Epithelial cell of prostate (primary cell): ENCODE data around the gene SALL1.

ENCODE experiments used
- DNase-seq: peaks from one replicate; pipeline ENCODE4 v3.0.0-alpha.2; 2011; ENCODE audit warnings: low read depth, low spot score
- H3K27ac ChIP-seq: fragments of 450-650 bp; 2 replicates; pipeline ENCODE4 v1.5.1; 2017; ENCODE audit warnings: mild to moderate bottlenecking

SALL1 gene

GRCh38 chr16:51150888-51151320 is at the start of gene SALL1:
TSS of gene SALL1 (minus strand) at chr16:51151270. CDS start at chr16:51151241, 29 bp downstream.
- H3K27ac ChIP-seq = no peak within 1 kb of the TSS

GRCh38 chr16:51200793-51201192 is 49.7 kb upstream of the SALL1 start:
- DNase-seq = no peak
- H3K27ac ChIP-seq = no peak overlapping the region

More at GRCh38 chr16:51150888-51151320, at the start of gene SALL1:
- no peak for DNase-seq

GRCh38 chr16:51197953-51198748 is 47.1 kb upstream of the SALL1 start:
- H3K27ac ChIP-seq = no peak overlapping the region
- no peak for DNase-seq

DNA sequence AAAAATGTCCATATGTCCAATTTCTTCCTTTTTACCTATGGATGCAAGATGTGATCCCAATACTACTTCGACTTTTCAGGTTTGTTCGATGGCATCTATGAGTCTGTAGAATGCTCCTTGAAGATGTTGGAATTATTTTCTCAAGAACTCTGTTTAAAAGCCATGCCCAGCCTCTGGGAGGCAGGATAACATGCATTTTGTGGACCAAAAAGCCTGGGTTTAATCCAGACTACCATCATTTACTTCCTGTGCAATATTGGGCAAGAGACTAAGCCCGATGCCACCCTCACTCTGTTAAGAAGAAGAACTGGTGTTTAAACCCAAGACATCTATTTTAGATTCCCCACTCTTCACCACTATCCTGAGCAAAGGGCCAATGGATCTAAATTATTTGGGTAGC is 42.8 kb upstream of the SALL1 start:
- H3K27ac ChIP-seq = no peak overlapping the region
- no peak for DNase-seq

DNA sequence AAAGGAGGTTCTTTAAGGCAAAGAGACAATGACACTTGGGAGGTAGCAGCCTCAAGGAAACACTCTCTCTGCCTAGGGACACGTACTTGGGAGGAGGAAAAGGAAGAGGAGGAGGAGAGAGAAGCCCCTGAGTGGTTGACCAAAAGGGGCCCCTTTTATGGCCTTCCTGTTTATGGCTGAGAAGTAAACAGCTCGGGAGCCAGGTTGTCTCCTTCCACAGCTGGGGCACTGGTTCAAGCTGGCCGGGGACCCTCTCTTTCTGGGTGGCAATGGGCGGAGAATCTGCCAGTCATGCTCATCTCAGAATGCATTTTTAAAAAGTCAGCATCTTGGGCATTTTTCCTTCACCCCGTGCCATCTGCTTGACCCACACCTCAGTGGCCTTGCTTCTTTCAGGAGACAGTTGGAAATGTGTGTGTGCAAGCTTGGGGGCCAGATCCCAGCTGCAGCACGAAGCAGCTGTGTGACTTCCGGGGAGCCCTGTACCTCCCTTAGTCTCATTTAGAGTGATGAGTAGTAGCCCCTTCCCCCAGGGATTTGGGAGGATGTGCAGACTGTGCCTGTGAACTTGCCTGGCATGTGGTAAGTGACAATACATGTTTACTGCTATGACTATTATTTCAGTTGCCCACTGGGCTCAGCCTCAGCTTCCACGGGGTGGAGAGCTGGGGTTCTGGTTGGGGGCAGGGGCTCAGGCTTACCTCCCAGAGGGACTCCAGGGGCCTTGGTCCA is 33.8 kb upstream of the SALL1 start:
- H3K27ac ChIP-seq = no peak overlapping the region
- DNase-seq = no peak

DNA sequence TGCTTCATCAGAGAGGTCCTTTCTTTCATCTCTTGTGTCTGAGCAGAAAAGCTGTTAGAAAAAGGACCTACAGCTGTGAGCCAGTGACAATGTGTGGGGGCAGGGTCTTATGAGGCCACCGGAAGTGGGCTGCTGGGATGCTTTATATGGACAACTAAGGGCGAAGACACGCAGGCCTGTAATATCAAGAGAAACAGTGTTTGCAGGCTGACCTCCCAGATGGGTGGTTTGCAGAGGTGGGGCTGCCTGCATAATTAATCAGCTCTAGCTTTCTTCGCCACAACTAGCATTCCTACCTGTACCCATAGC is 30.4 kb upstream of the SALL1 start:
- no peak overlapping the region for H3K27ac ChIP-seq
- DNase-seq = no peak

- no peak overlapping the region for H3K27ac ChIP-seq
- DNase-seq = no peak
Observed at GRCh38 chr16:51180719-51181502, 29.8 kb upstream of the SALL1 start.

GRCh38 chr16:51175081-51175480 is 24.0 kb upstream of the SALL1 start:
- DNase-seq = no peak
- H3K27ac ChIP-seq = no peak overlapping the region

DNA sequence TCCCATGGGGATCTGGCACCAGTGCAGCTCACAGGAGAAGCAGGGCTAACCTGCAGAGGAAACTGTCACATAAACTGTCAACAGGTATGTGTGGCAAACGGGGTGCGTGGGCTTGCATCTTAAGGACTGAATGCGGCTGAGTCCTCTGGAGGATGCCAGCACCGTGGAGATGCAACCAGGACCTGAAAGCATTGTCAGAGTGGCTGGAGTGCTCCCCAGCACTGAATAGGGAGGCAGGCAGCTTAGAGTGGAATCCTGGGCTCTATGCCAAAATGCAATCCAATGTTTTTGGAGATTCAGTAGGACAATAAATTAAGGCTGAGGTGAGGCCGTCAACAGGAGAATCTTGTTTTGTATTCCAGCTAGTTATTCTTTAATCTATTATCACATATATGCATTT is 21.3 kb upstream of the SALL1 start:
- no peak overlapping the region for H3K27ac ChIP-seq

DNA sequence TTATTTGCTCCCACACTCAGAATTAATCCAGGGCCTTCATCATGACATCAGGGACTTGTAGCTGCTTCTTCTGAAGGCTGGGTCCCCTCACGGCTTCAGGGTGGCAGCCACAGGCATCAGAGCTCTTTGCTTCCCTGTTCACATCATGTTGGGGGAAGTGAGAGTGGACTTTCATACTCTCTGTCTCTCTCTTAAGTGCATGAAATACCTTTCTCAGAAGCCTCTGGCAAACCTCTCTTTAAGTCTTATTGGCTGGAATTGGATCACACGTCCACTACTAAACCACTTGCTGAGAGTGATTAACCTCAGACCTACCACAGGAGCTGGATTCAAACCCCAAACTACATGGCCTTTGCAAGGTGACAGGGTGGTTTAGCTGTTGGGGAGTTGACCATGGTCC is 17.7 kb upstream of the SALL1 start:
- no peak for DNase-seq
- H3K27ac ChIP-seq = no peak overlapping the region

More for the DNA sequence above, 21.3 kb upstream of the SALL1 start:
- no peak for DNase-seq

- peak; percentile 5 for DNase-seq
- no peak overlapping the region for H3K27ac ChIP-seq
Observed at GRCh38 chr16:51167170-51167895, 16.3 kb upstream of the SALL1 start.

DNA sequence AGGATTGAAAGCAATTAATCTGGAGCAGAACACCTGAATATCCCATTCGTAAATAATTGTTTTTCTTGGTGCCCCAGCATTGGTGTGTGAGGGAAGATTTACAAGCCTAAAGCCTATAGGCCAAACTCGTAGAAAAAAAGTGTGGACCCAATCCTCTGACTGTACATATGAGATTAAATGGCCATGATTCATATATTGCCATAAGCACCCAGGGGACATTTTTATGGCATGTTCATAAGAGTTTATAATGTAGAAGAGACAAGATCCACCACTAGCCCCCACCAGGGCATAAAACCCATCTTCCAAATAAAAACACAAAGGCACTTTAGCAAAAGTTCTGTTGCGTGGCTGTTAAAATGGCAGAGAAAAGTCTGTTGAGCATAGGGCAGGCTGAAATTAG is 15.5 kb upstream of the SALL1 start:
- H3K27ac ChIP-seq = no peak overlapping the region
- DNase-seq = no peak

GRCh38 chr16:51166091-51166490 is 15.0 kb upstream of the SALL1 start:
- no peak for DNase-seq
- H3K27ac ChIP-seq = no peak overlapping the region

- no peak for DNase-seq
- no peak overlapping the region for H3K27ac ChIP-seq
Observed at GRCh38 chr16:51165043-51165442, 14.0 kb upstream of the SALL1 start.

- no peak for DNase-seq
- H3K27ac ChIP-seq = no peak overlapping the region
Observed at GRCh38 chr16:51164574-51164973, 13.5 kb upstream of the SALL1 start.

GRCh38 chr16:51163894-51164566 is 13.0 kb upstream of the SALL1 start:
- no peak overlapping the region for H3K27ac ChIP-seq
- DNase-seq = no peak

DNA sequence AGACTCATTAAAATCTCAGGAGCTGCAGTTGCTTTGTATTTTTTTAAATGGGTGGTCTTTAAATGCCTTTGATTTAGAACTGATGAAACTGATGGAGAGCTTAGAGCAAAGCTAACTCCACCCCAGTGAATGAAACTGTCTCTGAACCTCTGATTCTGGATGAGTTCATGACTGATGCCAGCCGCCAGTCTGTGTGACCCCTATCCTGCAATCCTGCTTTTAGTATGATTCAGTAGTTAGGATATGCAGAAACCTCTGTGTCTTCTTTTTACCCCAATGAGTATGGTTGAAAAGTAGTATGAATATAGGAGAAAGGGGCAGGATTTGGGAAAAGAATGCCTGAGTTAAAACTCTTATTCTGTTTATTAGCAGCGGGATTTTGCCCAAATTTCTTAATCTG is 12.3 kb upstream of the SALL1 start:
- H3K27ac ChIP-seq = no peak overlapping the region
- no peak for DNase-seq

GRCh38 chr16:51161440-51162195 is 10.5 kb upstream of the SALL1 start:
- no peak overlapping the region for H3K27ac ChIP-seq
- no peak for DNase-seq

GRCh38 chr16:51159865-51160264 is 8.8 kb upstream of the SALL1 start:
- H3K27ac ChIP-seq = no peak overlapping the region
- no peak for DNase-seq
